HG03095 (cell line): ENCODE data around the gene TBC1D3I.
"Not testable (repeated sequence)": the region's sequence is repeated elsewhere in the genome, so short reads cannot be mapped to it uniquely, and the experiment has no call there.

Experiments
- ATAC-seq: cut with Tn5 transposase; IDR thresholded peaks from one replicate; pipeline ENCODE4 v1.9.1; 2021; ENCODE audit warnings: moderate library complexity; ENCODE audit not compliant: unreplicated experiment

The TBC1D3I gene

DNA sequence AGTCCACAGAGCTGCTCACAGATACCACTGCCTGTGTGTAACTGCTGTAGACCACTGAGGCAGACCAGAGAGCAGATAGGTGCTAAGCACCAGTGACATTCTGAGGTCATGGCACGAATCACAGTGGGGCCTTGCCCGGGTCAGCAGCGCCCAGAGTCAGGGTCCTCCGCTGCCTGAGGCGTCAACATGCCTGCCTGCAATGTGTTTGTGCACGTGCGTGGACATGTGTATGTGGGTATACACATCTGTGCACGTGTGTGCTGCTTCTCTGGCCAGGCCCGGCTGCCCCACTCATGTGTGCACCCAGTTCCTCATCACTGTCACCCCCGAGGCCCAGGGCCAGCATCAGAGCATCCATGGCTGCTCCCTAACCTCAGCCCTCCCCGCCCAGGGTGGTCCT lies at the start of gene TBC1D3I:
Gene TBC1D3I (minus strand): TSS at position 101 of the 400 bp plus-strand sequence. CDS start 1,585 bp downstream, outside the sequence.
- ATAC-seq = not testable (repeated sequence)

DNA sequence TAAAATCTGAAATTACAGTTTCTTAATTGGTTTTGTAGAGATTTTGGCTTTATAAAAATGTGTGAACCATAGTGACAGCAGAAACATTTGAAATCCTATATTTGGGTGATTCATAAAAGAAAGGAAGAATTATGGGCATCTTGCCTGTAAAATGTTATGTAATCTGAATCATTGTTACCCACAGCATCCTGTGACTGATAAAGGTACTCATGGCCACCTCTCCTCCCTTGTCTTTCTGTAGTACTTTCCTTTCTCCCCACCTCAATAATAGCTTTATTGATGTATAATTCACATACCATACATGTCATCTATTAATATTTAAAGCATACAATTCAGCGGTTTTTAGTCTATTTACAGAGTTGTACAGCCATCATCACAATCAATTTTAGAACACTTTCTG lies 30.8 kb upstream of the TBC1D3I start:
- ATAC-seq = not testable (repeated sequence)

DNA sequence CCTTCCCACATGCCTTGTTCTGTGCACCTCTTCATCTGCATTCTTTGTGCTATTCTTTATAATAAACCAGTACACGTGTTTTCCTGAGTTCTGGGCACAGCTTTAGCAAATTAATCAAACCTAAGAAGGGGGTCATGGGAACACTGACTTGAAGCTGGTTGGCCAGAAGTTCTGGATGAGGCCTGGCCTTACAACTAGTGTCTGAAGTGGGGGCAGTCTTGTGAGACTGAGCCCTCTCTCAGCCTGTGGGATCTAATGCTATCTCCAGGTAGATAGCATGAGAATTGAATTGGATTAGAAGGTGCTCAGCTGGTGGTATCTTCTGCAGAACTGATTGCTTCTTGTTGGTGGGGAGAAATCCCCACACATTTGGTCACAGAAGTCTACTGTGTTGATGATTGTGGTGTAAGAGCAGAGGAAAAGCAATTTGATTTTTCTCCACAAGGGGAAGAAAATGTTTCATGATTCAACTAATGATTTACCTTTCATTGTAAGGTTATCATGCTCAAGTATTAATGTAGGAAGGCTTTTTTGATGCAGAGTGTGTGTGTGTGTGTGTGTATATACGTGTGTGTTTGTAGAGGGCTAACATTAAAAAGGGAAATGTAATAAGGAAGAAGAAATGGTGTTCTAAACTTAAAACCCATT lies 25.7 kb upstream of the TBC1D3I start:
- not testable (repeated sequence) for ATAC-seq

DNA sequence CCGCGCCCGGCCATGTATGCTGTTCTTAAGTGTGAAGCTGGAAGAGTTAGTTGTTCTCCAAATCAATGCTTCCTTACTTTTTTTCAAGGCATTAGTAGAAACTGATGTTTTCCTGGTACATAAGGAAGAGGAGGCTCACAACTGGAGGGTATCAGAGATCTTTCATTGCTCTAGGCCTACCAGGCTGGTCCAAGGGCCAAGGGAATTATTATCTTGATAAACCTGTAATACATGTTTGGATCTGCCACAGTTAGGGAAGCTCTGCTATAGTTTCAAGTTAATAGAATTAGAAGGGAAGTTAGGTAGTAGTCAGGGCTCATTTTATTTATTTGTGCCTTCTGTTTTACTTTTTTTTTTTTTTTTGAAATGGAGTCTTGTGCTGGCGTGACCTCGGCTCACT lies 19.8 kb upstream of the TBC1D3I start:
- not testable (repeated sequence) for ATAC-seq

DNA sequence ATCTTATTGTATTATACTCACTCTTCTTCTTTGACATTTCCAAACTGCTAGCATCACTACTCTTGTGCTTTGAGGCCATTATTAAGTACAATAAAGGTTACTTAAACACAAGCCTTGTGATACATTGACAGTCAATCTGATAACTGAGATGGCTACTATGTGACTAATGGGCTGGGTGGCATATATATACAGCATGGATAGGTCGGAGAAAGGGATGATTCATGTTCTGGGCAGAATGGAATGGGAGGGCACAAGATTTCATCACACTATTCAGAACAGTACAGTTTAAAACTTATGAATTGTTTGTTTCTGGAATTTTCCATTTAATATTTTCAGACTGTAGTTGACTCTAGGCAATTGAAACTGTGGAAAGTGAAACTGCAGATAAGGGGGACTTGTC lies 18.9 kb upstream of the TBC1D3I start:
- not testable (repeated sequence) for ATAC-seq

DNA sequence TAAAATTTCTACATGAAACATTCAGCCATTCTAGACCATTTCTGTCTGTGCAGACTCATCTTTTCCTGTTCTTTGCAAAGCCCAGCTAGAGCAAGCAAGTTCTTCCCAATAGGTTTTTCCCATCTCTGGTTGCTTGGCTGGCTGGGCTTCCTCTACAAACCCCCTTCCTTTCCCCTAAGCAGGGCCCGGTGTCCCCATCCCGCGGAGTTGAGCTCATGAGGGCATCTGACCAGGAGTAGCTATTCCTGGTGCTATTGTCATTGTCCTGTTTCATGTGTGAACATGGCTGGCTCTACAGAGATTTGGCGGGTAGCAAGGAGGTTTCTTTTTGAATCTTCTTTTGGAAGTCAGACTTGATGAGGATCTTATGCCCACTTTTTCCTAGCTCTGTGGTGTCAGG lies 22.3 kb downstream of the TBC1D3I start:
- ATAC-seq = not testable (repeated sequence)

DNA sequence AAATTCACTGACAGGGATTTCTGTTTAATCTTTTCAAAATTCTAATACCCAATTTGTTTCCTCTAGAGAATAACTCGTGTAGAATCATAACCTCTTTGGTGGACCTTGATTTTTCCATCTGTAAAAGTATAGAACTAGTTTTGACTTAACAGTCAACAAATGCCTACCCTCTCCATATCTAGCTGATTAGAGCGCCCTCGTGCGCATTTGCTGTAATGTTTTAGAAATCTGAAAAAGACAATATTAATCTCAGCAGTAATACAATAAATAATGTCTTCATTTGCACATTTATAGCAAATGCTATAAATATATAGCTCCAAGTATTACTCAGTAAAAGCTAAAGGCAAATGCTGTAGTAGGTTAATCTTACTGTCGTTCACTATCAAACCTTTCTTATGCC lies 34.7 kb downstream of the TBC1D3I start:
- not testable (repeated sequence) for ATAC-seq

DNA sequence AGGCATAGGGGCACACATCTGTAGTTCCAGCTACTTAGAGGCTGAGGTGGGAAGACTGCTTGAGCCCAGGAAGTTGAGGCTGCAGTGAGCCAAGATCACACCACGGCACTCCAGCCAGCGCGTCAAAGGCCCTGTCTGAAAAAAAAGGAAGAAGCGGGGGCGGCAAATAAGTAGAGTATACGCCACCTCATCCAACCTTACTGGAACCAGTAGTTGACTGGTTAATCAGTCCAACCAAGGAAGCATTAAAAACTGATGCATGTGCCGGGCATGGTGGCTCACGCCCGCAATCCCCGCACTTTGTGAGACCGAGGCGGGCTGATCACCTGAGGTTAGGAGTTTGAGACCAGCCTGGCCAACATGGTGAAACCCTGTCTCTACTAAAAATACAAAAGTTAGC lies 41.4 kb downstream of the TBC1D3I start:
- not testable (repeated sequence) for ATAC-seq

DNA sequence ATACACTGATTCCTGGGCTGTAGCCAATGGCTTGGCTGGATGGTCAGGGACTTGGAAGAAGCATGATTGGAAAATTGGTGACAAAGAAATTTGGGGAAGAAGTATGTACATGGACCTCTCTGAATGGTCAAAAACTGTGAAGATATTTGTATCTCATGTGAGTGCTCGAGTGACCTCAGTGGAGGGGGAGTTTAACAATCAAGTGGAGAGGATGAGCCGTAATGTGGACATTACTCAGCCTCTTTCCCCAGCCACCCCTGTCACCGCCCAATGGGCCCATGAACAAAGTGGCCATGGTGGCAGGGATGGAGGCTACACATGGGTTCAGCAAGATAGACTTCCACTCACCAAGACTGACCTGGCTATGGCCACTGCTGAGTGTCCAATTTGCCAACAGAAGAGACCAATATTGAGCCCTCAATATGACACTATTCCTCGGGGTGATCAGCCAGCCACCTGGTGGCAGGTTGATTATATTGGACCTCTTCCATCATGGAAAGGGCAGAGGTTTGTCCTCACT lies 42.7 kb downstream of the TBC1D3I start:
- not testable (repeated sequence) for ATAC-seq

DNA sequence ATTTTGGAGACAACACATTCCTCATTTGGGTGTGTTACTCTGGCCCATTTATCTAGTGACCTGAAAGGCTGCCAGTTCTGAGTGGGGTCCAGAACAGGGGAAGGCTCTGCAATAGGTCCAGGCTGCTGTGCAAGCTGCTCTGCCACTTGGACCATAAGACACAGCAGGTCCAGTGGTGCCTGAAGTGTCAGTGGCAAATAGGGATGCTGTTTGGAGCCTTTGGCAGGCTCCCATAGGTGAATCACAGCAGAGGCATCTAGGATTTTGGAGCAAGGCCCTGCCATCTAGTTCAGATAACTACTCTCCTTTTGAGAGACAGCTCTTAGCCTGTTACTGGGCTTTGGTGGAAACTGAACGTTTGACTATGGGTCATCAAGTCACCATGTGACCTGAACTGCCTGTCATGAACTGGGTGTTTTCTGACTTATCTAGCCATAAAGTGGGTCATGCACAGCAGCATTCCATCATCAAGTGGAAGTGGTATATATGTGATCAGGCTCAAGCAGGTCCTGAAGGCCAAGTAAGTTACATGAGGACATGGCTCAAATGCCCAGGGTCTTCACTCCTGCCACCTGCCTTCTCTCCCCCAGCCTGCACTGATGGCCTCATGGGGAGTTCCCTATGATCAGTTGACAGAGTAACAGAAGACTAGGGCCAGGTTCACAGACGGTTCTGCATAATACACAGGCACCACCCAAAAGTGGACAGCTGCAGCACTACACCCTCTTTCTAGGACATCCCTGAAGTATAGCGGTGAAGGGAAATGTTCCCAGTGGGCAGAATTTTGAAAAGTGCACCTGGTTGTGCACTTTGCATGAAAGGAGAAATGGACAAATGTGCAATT lies 43.4 kb downstream of the TBC1D3I start:
- not testable (repeated sequence) for ATAC-seq

DNA sequence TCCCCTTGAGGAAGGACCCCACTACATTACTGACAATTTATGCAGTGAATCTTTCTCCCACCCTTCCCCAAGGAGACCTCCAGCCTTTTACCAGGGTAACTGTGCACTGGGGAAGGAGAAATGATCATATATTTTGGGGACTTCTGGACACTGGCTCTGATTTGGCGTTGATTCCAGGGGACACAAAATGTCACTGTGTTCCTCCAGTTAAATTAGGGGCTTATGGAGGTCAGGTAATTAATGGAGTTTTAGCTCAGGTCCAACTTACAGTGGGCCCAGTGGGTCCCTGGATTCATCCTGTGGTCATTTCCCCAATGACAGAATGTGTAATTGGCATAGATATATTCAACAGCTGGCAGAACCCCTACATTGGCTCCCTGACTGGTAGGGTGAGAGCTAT lies 44.8 kb downstream of the TBC1D3I start:
- not testable (repeated sequence) for ATAC-seq

DNA sequence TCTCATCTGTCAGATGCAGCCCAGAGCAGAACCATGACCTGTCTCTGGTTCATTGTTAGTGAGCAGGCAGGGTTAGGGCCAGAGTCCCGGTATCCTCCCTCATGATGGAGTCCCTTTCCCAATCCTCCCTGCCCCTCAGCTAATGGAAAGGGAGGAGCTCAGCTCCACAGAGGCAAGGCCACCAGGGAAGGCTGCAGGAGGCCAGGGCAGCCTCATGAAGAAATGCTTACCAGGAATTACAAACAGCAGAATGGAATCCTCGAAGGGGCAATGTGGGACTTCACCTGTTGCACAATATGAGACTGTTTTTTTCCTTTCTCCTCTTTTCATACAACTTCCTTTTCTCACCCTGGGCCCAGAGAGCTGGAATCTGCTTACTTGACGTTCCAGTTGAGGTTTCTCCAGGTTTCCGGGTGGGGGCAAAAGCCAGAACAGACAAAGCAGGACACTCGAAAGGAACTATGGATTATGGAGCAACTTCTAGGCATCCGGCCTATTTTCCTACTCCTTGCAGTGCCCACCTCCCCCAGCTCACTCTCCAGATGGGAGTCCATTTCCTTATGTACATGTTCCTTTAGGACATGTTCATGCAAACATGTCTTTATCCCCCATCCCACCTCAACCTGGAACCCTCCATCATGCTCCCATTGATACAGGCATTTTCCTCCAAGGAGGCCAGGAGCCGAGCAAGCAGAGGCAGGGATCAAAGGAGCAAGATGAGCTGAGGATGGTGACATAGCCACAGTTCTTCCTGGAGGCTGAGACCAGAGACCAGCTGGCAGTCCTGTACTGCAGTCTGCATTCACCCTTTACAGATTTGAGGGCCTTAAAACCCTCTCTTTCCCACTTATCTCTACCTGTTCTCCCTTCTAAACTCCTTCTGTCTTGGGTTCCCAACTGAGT lies 48.7 kb downstream of the TBC1D3I start:
- ATAC-seq = not testable (repeated sequence)

DNA sequence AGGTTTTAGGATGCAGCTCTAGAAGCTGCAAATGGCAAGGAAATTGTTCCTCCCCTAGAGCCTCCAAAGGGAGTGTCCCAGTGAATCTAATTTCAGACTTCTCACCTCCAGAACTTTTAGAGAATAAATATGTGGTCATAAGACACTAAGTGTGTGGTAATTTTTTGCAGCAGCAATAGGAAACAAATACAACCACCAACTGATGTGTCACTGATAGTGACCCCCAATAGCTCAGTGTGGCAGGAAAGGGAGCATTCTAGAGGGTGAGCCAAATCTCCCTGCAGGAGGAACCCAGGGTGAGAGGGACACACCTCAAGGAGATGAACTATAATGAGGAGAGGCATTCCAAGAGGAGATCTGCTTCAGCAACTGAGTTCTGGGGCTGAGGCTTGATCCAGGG lies 49.5 kb downstream of the TBC1D3I start:
- no peak for ATAC-seq

DNA sequence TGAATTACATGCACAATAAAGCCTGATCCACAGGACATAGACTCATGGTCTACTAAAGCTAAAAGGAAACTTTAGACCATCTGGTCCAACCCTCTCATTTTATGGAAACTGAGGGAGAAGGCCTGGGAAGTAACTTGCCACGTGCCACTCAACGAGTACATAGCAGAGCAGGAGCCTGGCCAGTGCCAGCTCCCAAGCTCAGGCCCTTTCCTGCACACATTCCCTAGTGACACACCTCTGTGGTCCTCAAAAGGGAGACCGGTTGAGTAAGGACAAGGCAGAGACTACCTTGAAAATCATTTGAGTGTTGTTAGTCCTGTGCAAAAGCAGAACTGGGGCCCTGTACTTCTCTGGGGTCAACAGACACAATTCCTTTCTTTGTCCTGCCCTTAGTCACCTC lies 50.7 kb downstream of the TBC1D3I start:
- no peak for ATAC-seq

DNA sequence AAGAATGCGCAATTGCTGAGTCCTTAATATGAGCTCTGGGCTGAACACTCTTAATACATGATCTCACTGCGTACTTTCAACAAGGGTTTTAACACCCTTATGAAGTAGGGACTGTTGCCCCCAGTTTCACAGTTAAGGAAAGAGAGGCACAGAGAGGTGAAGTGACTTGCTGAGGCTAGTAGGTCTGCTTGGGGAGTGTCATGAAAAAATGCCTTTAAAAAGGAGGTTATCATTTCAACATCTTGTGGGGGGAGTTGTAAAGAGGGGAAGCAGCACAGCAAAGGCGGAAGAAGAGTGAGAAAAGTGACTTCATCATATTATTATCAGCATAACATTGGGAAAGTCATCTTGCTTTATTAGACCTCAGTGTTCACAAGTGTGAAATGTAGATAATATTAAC lies 51.4 kb downstream of the TBC1D3I start:
- ATAC-seq = no peak

DNA sequence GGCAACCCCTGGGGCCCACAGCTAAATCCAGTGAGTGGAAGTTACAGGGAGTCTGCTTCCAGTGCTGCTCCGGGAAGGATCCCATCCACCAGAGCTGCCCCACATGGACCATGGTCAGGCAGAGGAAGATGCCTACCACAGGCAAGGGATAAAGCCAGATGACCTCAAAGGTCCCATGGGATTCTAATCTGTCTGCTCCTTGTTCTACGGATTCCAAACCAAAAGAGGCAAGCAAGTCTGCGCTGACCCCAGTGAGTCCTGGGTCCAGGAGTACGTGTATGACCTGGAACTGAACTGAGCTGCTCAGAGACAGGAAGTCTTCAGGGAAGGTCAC lies 52.1 kb downstream of the TBC1D3I start:
- ATAC-seq = no peak

DNA sequence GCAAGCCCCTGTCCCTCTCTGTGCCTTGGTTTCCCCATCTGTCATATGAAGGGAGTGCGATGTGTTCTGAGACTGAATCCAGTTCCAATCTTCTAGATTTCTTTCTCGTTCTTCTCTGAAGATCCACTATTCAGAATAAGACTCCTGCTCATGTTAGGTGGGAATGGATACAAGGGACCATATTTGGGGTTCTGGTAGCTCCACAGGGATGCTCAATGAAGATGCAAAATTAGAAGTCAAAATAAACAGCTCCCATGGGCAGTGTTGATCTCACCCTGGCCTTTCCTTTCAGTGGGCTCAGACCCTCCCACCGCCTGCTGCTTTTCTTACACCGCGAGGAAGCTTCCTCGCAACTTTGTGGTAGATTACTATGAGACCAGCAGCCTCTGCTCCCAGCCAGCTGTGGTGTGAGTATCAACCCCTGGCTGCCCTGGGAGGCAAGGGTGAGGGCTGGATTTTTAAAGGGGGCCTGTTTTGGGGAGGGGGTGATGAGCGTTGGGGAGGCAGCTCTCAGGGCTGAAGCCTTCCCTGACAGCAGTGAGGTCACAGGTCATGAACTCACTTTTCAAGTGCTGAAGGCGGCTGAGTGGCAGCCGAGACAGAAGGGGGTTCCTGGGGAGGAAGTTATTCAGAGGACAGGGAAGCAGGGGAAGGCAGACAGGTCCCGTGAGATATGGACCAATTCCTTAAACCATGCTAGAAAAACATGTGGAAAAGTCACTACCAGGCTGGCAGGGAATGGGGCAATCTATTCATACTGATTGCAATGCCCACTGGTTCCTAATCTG lies 52.7 kb downstream of the TBC1D3I start:
- ATAC-seq = not testable (repeated sequence)

DNA sequence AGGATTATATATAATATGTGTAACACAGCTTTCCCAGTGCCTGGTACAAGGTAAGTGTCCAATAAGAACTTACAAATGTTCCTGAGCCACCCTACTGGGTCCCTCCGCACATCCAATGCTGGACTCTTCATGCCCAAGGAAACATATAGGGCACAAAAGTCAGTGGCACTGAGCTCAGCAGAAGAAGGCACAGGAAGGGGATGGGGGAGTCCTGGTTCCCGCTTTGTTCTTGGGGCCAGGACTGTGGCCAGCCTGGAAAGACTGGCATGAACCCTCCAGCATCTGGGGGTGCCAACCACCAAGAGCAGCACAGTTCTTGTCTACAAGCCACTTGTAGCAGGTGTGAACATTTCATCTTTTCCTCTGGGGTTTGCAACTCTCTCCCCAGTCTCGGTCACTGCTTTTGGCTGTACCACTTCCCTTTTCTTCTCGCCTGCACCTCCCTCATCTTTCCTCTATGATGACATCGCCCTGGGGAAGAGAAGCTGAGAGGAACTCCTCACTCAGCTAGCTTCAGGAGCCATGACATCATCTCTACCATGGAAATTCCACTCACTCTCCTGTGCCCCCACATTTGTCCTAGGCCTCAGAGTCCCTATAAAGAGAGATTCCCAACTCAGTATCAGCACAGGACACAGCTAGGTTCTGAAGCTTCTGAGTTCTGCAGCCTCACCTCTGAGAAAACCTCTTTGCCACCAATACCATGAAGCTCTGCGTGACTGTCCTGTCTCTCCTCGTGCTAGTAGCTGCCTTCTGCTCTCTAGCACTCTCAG lies 53.7 kb downstream of the TBC1D3I start, which contains the start of gene CCL4L2:
Gene CCL4L2 (plus strand): TSS at position 625 of the 773 bp plus-strand sequence.
- peak; percentile 56 for ATAC-seq

DNA sequence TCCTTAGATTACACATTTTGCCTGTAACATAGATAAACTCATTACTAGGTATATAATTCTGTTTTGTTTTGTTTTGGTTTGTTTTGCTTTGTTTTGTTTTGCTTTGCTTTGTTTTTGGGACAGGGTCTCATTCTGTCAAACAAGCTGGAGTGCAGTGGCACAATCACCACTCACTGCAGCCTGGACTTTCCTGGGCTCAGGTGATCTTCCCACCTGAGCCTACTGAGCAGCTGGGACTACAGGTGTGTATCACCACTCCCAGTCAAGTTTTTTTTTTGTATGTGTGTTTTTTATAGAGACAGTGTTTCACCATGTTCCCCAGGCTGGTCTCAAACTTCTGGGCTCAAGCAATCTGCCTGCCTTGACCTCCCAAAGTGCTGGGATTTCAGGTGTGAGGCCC lies 54.8 kb downstream of the TBC1D3I start:
- ATAC-seq = no peak
